GM18520 (cell line): Measurements from ENCODE around the gene GALNT13.

ENCODE experiments used
- ATAC-seq: cut with Tn5 transposase; IDR thresholded peaks from one replicate; pipeline ENCODE4 v1.9.1; 2021; ENCODE audit not compliant: unreplicated experiment

GALNT13 gene

DNA sequence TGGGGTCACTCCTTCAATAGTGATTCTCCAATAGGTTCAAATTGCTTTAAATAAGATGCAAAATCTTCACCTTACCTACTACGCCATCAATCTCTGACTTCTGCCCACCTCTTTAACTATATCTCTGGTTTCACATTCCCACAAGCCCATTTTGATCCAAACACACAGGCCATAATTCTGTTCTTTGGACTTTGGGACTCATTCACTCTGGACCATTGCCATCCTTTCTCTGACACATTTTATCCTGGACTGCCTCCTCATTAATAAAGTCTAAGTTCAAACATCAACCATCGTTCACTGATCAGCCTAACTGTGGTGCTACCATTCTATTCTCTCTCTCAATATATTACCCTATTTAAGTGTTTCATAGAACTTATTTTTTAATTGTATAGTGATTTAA lies 332.2 kb downstream of the GALNT13 start:
- ATAC-seq, result no peak

DNA sequence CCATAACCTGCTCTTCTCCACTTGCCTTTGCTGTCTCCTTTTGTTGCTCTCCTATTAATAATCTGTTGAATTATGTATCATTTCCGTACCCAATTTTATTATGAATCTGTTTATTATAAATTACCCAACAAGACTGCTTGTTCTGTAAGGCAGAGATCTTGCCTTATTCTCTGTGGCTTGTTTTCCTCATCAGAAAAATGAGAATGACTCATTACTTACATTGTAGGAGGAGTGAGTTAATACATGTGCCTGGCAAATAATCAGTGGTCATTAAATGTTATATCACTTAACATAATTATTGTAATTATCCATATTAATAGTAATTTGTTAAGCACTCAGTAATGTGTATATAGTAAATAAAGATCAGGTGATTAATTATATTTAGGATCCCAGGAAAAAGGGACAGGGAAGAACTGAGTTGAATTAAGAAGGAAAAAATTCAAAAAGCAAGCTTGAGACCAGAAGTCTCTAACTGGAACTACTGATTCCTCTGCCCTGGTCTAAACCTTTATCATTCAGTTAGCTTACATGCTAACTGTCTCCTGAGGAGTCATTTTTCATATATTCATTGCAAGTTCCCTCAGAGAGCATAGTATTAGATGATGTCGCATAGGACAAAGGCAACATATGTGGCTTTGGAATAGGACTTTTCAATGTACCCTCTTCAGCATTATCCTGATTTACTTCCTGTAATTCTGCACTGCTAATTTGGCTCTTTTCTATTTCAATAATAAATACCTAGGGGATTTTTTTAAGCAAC lies 335.7 kb downstream of the GALNT13 start:
- no peak for ATAC-seq

DNA sequence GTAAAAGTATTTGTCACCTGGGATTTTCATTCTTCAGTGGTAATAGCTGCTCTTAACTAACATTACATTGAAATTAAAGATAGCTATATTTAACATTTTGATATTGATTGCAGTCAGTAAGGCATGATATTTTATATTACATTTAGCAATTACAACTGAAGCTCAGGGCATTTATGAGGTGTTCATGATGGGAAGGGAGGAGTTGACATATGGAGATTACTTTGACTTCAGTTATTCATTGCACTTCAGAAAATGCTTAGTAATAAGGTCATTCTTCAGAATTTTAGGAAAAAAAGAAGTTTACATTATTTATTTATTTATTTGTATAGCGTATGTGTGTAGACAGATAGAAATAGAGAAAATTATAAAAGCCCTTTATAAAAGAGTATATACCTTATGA lies 352.0 kb downstream of the GALNT13 start:
- ATAC-seq, result no peak

DNA sequence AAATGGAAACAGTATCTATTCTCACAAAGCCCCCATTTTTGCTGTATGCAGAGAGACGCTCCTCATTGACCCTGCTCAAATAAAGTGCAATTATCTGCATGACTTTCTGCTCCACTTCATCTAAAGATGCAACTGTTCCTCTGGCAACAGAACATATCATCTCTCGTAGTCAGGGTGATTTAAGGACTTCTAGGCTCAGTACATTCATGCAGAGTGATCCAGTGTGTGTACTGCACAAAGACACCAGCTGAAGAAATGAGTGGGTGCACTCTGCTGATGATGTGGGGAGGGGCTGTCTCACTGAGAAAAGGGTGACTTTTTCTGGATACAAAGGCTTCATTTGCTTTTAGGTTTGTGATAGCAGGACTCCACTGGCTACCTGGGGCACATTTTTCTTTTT lies 355.2 kb downstream of the GALNT13 start:
- no peak for ATAC-seq

DNA sequence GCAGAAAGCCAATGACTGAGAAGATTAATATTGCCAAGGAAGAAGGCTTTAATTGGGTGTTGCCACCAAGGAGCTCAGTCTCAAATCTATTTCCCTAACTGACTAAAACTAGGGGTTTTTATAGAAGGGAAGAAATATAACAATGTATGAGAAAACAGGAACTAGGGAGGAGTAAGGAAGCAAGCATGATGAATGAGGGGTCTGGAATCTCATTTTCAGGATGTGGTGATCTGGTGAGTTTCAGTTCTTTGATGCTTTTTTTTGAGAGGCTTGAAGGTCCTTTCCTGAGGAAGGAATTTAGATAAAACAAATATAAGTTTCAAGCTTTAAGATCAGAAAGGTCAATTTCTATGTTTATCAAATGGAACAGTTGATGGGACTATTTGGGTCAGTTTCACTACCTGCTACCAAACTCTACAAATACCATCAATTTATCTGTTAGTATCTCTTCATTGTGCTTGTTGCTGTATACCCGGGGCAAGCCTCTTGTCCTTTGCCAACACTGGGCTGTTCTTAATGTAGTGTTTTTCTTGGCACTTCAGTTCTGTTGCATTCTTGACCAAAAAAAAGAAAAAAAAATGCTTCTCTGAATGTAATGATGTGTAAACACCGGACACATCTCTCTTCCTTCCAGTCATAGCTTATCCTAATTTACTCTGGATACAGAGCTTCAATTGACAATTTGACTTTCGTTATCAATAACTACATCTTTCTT lies 357.0 kb downstream of the GALNT13 start:
- ATAC-seq, result no peak

DNA sequence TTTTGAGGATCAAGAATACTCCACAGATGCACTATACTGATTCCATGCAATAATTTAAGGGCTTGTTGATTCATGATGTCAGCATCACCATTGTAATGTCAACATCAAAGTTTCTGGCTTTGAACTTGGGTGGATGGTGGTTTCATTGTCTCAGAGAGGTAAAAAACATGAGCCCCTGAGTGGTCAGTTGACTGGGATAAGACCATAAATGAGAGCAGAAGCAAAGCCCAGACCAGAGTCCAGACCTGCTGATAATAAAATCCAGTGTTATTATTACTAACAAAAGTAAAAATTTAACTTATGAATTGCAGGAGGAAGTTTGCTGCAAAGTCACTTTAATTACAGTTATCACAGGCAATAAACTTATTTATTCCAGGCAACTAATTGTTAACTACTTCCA lies 358.2 kb downstream of the GALNT13 start:
- ATAC-seq, result no peak

DNA sequence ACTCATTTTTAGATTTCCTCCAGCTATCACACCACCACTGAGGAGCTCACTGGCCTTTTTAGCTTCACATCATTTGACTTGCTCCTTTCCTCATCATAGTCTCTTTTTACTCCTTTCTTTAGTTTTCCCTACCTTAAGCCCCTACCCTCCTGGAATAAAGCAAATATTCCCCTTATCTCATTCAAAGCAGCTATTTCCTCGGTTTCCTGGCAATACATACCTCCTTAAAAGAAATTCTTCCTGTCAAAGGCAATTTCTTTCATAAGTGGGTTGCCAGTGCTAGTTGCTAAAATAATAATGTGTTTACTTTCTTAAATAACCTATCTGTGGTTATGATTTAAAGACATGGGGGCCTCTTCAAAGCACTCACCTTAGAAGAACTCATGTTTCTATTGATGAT lies 359.3 kb downstream of the GALNT13 start:
- ATAC-seq, result no peak

DNA sequence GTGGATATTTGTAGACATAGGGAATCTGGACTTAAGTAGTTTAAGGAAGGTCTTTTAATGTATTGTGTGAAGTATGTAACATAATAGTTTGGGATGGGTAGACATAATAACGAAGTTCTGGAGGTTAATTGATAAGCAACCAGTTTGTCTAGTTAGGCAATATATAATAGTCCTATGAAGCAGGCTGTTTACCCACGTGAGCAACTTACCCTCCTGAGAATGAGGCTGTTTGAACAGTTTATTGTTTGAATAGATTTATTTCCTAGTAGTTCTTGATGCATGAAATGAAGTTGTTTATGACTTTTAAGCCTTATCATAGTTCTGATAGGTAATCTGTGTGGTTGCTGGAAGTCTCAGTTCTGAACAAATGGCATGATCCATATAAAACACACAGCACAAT lies 361.5 kb downstream of the GALNT13 start:
- no peak for ATAC-seq

DNA sequence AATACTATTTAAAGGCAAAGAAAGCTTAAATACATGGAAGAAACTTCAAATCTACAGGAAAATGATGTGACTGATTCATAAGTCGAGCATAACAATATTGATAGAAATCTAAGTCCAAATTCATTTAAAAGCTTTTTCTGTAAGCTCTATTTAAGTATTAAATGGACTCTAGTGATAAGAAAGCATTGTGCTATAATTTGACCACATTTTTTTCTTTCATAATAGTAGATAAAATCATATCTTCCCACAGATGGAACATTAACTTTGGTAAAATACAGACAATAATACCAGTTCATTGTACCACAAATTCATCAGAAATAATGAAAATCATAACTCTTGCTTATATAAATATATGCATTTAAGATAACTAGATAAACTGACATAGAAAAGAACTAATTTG lies 366.5 kb downstream of the GALNT13 start:
- ATAC-seq, result no peak

DNA sequence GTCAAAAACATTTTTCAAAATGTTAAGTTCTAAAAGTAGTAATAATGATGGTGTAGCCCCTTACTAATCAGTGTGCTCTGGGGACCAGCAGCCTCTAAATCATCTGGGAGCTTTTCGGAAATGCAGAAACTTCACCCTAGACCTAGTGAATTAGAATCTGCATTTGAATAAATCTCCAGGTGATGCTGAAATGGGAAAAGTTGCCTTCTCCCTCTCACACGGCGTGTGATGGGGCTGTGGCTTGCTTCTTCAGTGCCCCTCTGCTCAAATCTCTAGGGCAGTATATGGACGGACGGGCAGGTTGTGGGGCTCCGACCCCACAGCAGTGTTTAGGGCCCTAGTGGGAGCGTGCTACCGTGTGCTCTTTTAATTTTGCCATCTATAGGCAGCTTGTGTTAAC lies 368.6 kb downstream of the GALNT13 start:
- ATAC-seq, result no peak

DNA sequence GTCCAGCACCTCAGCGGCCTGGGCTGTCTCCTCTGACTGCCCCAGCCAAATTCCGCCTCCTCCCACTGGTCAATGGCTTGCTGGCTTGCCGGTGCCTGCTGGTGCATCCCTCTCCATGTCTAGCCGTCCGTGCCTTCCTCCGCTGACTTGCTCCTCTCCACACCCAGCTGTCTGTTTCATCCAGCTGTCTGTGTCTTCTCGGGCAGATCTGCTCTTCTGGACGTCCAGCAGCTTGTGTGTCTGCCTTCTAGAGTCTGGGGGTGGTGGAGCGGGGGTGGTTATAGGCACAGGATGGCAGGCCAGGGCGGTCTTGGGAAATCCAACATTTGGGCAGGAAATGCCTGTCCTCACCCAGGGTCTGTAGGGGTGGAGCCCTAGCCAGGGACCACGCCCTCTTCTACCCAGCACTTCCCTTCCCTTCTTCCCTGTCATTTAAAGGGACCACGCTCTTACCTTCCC lies 369.2 kb downstream of the GALNT13 start:
- no peak for ATAC-seq

DNA sequence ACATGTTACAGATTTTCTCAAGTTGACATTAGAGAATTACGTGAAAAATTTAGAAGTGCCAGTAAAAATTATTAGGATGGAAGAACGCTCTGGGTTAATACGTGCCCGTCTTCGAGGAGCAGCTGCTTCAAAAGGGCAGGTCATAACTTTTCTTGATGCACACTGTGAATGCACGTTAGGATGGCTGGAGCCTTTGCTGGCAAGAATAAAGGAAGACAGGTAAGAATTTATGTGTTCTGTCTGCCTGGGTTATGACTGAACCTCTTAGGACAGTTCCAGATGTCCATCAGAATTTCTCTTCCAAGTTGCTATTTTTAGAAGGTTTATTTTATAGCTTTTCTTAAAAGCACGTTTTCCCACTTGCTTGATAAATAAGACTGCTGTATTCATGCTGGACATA lies 371.0 kb downstream of the GALNT13 start:
- no peak for ATAC-seq

DNA sequence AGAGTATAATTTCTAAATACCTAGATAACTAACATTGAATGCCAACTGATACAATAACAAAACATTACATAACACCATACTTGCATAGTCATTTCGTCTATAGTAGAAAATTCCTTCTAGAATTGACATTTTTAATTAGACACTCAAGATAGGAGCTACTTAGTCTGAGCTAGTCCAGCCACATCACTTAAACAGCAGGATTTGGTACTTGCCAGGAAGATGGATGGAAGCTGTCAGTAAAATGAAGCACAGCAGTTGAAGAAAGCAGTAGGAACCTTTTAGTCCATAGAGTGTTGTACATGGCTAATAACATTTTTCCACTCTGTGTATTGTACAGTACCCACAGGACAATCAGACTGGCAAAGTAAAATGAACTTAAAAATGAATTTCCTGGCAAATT lies 372.0 kb downstream of the GALNT13 start:
- ATAC-seq, result no peak

DNA sequence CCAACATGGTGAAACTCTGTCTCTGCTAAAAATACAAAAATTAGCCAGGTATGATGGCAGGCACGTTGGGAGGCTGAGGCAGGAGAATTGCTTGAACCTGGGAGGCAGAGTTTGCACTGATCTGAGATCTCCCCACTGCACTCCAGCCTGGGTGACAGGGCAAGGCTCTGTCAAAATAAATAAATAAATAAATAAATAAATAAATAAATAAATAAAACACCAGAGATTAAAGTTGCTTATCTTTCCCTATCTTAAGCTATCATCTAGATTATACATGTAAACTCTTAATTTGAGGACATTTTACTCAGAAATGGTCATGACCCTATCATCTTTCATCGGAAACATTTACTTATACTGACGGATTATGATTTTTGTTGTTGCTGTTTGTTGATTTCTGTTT lies 373.2 kb downstream of the GALNT13 start:
- no peak for ATAC-seq

DNA sequence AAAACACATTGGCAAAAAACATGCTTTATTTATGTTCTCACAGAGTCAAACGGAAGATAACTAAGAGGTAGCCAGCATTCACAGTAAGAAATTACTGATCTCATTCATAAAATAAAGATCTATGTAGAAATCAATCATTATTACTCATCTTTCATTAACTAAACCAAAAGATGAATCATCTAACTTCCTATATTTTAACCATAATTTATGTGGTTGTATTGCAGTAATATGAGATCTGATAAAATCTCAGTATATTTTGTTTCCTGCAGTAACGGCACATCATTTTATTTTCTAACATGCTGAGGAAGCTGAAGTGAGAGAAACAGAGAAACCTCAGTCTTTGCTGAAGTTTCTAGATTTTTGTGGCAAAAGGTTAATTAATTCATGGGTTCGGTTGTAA lies 375.8 kb downstream of the GALNT13 start:
- ATAC-seq, result no peak

DNA sequence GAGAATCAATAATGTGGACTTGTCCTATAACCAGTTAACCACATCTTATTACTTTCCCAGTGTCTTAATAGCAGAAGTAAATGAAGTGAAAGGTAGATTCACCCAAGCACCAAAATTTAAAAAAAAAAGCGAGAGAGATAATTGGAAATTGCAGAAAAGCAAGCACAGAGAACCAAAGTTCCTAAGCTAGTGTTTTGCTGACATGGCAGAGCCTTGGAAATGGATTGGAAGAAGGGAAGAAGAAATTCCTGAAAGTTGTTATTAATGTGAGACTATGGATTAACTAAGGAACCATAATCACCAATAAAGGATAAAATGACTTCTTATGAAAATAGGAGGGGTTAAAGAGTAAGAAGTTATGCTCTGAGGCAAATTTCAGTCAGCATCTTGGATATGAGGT lies 384.4 kb downstream of the GALNT13 start:
- ATAC-seq, result no peak

DNA sequence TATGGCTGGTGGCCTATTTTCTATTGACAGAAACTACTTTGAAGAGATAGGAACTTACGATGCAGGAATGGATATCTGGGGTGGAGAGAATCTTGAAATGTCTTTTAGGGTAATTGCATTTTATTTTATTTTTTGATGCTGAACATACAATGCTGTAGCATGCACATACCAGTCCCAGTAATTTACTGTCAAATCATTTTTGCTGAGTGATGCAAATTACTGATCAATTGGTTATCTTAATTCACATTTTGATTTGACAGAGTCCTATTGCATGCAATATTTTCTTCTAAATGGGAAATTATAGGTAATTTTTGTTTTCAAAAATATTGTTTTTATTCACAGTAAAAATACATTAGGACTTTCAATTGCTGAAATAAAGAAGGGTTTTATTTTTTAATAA lies 387.3 kb downstream of the GALNT13 start:
- no peak for ATAC-seq

DNA sequence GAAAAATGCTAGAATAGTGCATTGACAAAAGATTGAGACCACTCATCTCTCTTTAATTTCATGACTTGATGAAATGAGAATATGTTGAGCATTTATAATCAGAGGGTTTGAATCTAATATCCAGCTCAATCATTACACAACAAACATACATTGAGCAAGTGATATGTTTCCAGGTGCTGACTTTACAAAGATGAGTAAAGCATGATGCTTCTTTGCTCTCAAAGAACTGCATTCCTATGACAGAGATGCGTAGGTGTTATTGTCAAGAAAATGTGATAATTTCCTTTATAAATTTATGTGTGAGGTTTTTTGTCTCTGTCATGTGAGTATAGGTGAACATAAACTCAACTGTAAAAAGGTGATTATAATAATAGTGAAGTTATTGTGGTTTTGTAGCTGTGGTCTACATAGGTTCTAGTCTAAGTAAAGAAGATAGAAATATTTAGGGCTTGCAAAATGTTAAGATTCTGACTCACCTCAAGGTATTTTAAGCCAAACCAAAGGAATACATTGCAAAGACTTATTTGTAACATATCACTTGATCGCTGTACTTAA lies 389.8 kb downstream of the GALNT13 start:
- no peak for ATAC-seq

DNA sequence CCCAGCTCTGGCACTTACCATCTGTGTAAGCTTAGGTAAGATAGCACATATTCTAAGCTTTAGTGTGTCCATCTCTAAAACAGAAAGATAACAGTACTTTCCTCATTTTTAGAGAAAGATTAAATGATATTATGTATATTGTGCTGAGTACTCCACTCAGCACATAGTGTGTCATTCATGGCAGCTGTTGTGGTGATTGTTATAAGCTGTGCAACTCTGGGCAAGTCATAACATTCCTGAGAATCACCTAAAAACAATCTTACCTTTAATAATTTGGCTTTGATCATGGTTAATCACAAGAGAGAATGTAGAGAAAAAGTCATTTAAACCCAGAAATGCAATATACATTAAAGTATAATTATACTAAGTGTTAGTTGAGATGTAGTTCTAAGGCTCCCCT lies 391.5 kb downstream of the GALNT13 start:
- ATAC-seq, result no peak

DNA sequence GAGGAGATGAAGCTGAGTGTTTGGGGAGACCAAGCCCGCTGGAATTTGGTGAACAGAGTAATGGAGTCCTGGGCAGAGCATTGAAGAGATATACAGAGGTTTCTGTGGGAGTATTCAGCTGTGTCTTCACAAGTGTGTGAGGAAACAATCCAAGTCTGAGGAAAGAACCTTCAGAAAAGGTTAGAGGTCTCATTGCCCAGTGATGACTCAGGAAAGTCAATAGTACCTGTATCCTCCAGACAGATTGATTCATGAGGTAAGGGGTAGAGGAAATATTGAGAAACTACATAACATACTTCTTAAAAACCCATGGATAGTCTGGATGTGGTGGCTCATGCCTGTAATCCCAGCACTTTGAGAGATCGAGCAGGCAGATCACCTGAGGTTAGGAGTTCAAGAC lies 392.3 kb downstream of the GALNT13 start:
- no peak for ATAC-seq

DNA sequence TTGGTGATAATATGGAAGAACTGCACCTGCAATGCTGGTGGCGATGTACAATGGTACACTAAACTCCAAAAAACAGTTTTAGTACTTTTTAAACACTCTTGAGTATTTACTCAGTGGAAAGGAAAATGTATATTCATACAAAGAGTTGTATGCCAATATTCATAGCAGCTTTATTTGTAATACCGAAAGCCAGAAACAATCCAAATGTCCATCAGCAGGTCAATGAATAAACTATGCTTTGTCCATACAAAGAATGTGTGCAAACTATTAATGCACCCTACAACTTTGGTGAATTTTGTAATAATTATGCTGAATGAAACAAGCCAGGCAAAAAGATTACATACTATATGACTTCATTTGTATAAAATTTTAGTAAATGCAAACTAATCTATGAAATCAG lies 396.3 kb downstream of the GALNT13 start:
- no peak for ATAC-seq

DNA sequence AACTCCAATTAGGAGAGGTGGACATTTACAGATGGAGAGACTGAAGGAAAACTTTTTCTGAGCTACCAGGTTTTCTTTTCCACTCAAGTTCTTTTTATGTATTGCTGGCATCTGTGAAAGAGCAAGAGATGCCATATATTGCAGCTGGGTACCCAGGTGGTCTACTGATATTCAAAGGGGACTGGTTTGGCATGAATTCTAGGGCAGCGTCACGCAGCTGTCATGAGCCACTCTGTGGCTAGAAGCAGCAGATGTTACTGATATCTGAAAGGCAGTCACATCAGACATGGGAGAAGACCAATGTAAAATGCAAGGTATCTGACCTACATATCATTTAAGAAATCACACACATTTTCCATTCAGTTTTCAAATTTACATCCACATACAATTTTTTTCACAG lies 408.8 kb downstream of the GALNT13 start:
- ATAC-seq, result no peak
